GM23248 (cell line): ENCODE measurements around the gene PSMD3.

Experiments used
- EZH2 ChIP-seq: fragments of 200-600 bp; sonication (generic); IDR thresholded peaks from 2 replicates; pipeline ENCODE4 v1.6.1; 2018; ENCODE audit warnings: antibody characterized with exemption, mild to moderate bottlenecking; ENCODE audit not compliant: insufficient read depth, poor library complexity, severe bottlenecking
- EZH2phosphoT487 ChIP-seq: fragments of 200-600 bp; sonication (generic); IDR thresholded peaks from 2 replicates; pipeline ENCODE4 v1.6.1; 2018; ENCODE audit warnings: antibody characterized with exemption, moderate library complexity, mild to moderate bottlenecking, low read depth; ENCODE audit not compliant: insufficient read depth

DNA sequence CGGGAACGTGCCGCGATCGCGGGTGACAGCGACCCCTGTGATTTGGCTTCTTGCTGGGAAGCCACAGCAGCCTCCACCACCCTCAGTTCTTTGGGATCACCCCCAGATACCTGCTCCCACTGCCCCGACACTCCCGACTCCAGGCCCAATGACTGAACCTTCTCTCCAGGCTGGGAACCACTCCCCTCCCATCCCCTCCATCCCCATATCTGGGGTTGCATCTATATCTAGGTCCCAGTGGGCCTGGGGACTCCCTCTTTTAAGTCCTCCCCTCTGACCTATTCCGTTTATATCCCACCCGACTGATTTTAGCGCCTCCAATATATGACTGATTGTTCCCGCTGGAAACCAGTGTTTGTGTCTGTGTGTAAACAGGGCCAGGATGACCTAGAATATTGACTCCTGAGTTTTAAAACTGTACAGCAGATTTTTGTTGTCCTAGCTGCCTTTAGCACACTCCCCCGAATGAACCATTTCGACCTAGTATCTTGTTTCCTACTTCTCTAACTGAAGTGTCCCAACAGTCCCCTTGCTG lies 667 bp downstream of the PSMD3 start:
- TF ChIP-seq EZH2 (no peak), EZH2phosphoT487 (no peak)
